Natural killer cell (primary cell): Measurements from ENCODE around the gene ZNHIT2. TPM values are rescaled to one million over a fixed set of nuclear protein-coding genes. Genes with fewer than 3 reads are reported as not detected.

ENCODE experiments used
- ATAC-seq, 3 donors: fragments of 150-1000 bp in 2 of 3; fragments of 200-7000 bp in 1 of 3; cut with Tn5 transposase; 1 replicate in 1 of 3; 2 replicates in 2 of 3; pipeline ENCODE4 v1.10.0; 2021; ENCODE audit warnings: mild to moderate bottlenecking in 2 of 3, moderate library complexity in 2 of 3
- DNase-seq, 2 donors: peaks; one replicate each; pipeline versions ENCODE4 v3.0.0 to v3.0.0-alpha.2; 2013 to 2021; ENCODE audit warnings: mixed read lengths in 1 of 2
- H3K27ac ChIP-seq: one replicate; pipeline ENCODE4 v1.5.1; 2013; ENCODE audit warnings: mild to moderate bottlenecking, low read length
- H3K27me3 ChIP-seq: one replicate; pipeline ENCODE4 v1.6.1; 2013; ENCODE audit warnings: low read length; ENCODE audit not compliant: control insufficient read depth, insufficient read depth
- H3K36me3 ChIP-seq: one replicate; pipeline ENCODE4 v1.6.1; 2013; ENCODE audit warnings: low read length; ENCODE audit not compliant: control insufficient read depth, insufficient read depth
- H3K4me1 ChIP-seq: one replicate; pipeline ENCODE4 v1.6.1; 2013; ENCODE audit warnings: low read length; ENCODE audit not compliant: control insufficient read depth, insufficient read depth
- H3K4me3 ChIP-seq: one replicate; pipeline ENCODE4 v1.5.1; 2013; ENCODE audit warnings: low read length
- H3K9me3 ChIP-seq: one replicate; pipeline ENCODE4 v1.6.1; 2013; ENCODE audit warnings: low read length; ENCODE audit not compliant: control insufficient read depth, insufficient read depth
- H3K27ac Mint-ChIP-seq, 2 donors: one replicate each; pipeline ENCODE4 v1.8.0; 2022; ENCODE audit warnings: mild to moderate bottlenecking in 2 of 2, mixed read lengths in 2 of 2, moderate library complexity in 1 of 2
- H3K27me3 Mint-ChIP-seq, 2 donors: one replicate each; pipeline ENCODE4 v1.8.0; 2022; ENCODE audit warnings: low read depth in 2 of 2, mixed read lengths in 2 of 2
- H3K36me3 Mint-ChIP-seq: one replicate; pipeline ENCODE4 v1.8.0; 2022; ENCODE audit warnings: mixed read lengths
- H3K4me1 Mint-ChIP-seq, 2 donors: one replicate each; pipeline ENCODE4 v1.8.0; 2022; ENCODE audit warnings: mixed read lengths in 2 of 2
- H3K4me3 Mint-ChIP-seq: one replicate; pipeline ENCODE4 v1.8.0; 2022; ENCODE audit warnings: mild to moderate bottlenecking, moderate library complexity, mixed read lengths
- H3K9me3 Mint-ChIP-seq, 2 donors: one replicate each; pipeline ENCODE4 v1.8.0; 2022; ENCODE audit warnings: mixed read lengths in 2 of 2
- CTCF ChIP-seq: fragments of 200-600 bp; IDR thresholded peaks from one replicate; pipeline ENCODE4 v1.8.0; 2022; ENCODE audit warnings: antibody characterized with exemption
- WGBS: methylation state at CpG from one replicate; pipeline ENCODE4 v1.1.7; 2013; ENCODE audit warnings: missing lambda C conversion rate; ENCODE audit not compliant: insufficient coverage; 5-methylcytosine and 5-hydroxymethylcytosine counted together
- intact Hi-C: fragments of 100-400 bp; cut with micrococcal nuclease; formaldehyde crosslinking; loops from one replicate; pipeline ENCODE4 v1.14.2; 2022
- total RNA-seq, 4 donors: library from RNA; stranded (reverse); fragments of 120-200 nt in 1 of 4; gene quantifications; one replicate each; pipeline versions ENCODE4 v1.2.3 to v1.2.4, GENCODE V29; 2013 to 2022

Gene ZNHIT2
- total RNA-seq, 3 donors from 2014 or later (not counting 1 experiment from before 2014, with no cell fraction given), result 5.6 to 6.8 (median 6.1) TPM

DNA sequence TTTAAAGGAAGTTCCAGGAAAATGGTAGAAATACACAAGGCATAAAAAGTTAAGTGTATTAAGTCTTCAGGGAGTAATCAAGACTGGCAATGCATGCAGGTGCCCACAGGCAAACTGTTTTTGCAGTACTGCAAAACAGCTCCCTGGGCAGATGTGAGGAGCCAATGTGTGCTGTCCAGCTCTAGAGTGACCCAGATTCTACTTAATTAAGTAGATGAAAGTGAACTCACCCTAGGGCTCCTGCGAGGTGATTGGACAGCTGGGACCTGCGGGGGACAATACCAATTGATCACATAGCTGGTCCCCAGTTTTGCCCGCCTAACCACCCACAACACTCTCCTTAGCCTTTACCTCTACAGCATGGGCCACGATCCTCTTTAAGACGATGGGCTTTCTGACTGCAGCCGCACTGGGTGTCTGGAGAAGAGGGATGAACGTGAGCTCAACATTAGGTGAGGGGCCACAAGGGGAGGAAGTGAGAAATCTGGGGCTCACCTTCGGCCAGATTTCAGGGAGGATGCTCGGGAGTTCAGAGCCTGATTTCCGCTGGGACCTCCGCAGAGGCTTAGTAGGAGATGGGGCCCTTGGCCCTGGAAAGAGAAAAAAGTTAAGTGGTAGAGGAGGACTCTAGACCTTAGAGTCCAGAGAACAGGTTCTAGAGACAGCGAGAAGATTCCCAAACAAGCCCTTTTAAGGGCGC lies 34.2 kb downstream of the ZNHIT2 start:
- Histone ChIP-seq H3K9me3 (no peaks in the 10 kb centered on the region), H3K27me3 (no peaks in the 10 kb centered on the region), H3K4me3 (peak overlapping the region; percentile 81), H3K36me3 (peaks cover 23% of the 10 kb centered on the region), H3K4me1 (peaks cover 16% of the 10 kb centered on the region), H3K27ac (peak overlapping the region; percentile 96)
- DNase-seq (no peak), ATAC-seq (no peak)
- intact Hi-C loops, result loop anchor here (10.0 kb wide), 1 partner anchor 1262 kb away; the partner anchor contains the start of genes B4GAT1 and BRMS1
- H3K4me1 Mint-ChIP-seq, result peaks cover 27 to 31% of the 10 kb centered on the region in 2 donors
- no peak for TF ChIP-seq CTCF
- peak overlapping the region; percentile 94 for H3K4me3 Mint-ChIP-seq
- H3K27me3 Mint-ChIP-seq, result no peaks in the 10 kb centered on the region
- WGBS, result 9% methylated on average over 13 of the region's 13 CpGs
- no peaks in the 10 kb centered on the region for H3K9me3 Mint-ChIP-seq
- H3K27ac Mint-ChIP-seq, result peak overlapping the region; percentile 98 to 100
- no peaks in the 10 kb centered on the region for H3K36me3 Mint-ChIP-seq

DNA sequence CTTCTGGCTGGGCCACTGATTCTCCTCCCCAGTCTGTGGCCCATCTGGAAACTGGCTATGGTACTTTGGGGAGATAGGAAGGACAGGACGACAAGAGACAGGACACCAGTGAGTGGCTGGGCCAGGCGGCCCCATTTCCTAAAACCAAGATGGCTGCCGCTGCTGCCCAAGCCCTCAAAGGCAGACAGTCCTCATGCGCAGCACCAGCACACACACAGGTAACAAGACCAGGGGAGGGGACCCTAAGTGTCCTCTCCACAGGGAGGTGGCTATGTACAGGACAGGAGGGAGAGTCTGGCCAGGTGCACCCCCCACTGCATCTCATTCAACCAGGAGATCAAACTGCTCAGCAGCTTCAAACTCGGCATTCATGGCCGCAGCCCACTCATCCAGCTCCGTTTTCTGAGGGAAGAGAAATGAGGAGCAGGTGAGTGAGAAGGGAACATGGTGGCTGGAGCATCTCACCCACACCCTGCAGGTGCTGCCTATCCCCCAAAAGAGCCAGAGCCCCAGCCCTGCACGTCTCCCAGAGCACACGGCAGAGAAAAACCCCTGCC lies 38.6 kb downstream of the ZNHIT2 start:
- intact Hi-C loops, result loop anchor here (5.0 kb wide), 1 partner anchor 67 kb away; the partner anchor contains the start of gene ARL2
- Mint-ChIP-seq H3K27me3 (no peaks in the 10 kb centered on the region), H3K36me3 (no peaks in the 10 kb centered on the region), H3K9me3 (no peaks in the 10 kb centered on the region), H3K4me3 (no peak overlapping the region), H3K27ac (peak overlapping the region; percentile 29 to 35), H3K4me1 (peaks cover 11 to 13% of the 10 kb centered on the region in 2 donors)
- TF ChIP-seq CTCF, result no peak
- H3K4me3 ChIP-seq, result no peak overlapping the region
- H3K36me3 ChIP-seq, result no peaks in the 10 kb centered on the region
- H3K27me3 ChIP-seq, result no peaks in the 10 kb centered on the region
- no peak for DNase-seq
- no peak overlapping the region for H3K27ac ChIP-seq
- peaks cover 6% of the 10 kb centered on the region for H3K4me1 ChIP-seq
- ATAC-seq, result no peak
- no peaks in the 10 kb centered on the region for H3K9me3 ChIP-seq
- 98% methylated on average over 9 of the region's 9 CpGs for WGBS

DNA sequence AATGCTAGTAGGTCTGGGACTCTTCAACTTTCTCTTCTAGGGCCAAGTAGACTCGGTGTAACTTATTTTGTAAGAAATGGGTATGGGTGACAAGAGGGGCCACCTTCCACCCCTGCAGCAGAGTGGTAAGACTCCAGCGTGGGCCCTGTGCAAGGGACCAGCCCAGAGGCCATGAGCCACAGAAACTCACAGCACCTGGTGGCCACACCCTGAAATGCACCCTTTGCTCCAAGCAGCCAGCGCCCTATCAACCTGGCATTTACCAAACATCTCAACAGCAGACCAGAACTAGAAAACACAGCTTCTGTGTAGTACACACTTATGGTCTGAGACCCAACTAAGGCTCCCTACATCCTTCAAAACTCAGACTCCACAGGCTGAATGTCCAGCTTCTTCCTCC lies 39.4 kb downstream of the ZNHIT2 start:
- Mint-ChIP-seq H3K27me3 (no peaks in the 10 kb centered on the region), H3K4me1 (peaks cover 4 to 6% of the 10 kb centered on the region in 2 donors), H3K4me3 (no peak overlapping the region), H3K9me3 (no peaks in the 10 kb centered on the region), H3K36me3 (no peaks in the 10 kb centered on the region), H3K27ac (peak overlapping the region; percentile 29 to 35)
- H3K9me3 ChIP-seq, result no peaks in the 10 kb centered on the region
- H3K36me3 ChIP-seq, result no peaks in the 10 kb centered on the region
- H3K4me3 ChIP-seq, result no peak overlapping the region
- H3K4me1 ChIP-seq, result no peaks in the 10 kb centered on the region
- 56% methylated on average over 3 of the region's 3 CpGs for WGBS
- DNase-seq (peak; percentile 32 to 86), ATAC-seq (peak; percentile 74 to 79 (median 76))
- intact Hi-C loops, result loop anchor here (5.0 kb wide), 1 partner anchor 66 kb away; the partner anchor contains the start of gene ARL2
- no peaks in the 10 kb centered on the region for H3K27me3 ChIP-seq
- H3K27ac ChIP-seq, result no peak overlapping the region
- peak; percentile 40 for TF ChIP-seq CTCF
